ENCODE data around the gene ZYX.

Gene ZYX

GRCh38 chr7:143380646-143381426 lies at the start of gene ZYX:
ZYX (plus strand) TSS chr7:143381345; CDS start chr7:143381572, 227 bp downstream.
- peak within 1 kb of the TSS; percentile 89 for H3K4me3 ChIP-seq (ENCODE audit: low read length)
- DNase-seq (ENCODE audit: low read depth), result peak; percentile 95
- TF ChIP-seq, protein P1, sequence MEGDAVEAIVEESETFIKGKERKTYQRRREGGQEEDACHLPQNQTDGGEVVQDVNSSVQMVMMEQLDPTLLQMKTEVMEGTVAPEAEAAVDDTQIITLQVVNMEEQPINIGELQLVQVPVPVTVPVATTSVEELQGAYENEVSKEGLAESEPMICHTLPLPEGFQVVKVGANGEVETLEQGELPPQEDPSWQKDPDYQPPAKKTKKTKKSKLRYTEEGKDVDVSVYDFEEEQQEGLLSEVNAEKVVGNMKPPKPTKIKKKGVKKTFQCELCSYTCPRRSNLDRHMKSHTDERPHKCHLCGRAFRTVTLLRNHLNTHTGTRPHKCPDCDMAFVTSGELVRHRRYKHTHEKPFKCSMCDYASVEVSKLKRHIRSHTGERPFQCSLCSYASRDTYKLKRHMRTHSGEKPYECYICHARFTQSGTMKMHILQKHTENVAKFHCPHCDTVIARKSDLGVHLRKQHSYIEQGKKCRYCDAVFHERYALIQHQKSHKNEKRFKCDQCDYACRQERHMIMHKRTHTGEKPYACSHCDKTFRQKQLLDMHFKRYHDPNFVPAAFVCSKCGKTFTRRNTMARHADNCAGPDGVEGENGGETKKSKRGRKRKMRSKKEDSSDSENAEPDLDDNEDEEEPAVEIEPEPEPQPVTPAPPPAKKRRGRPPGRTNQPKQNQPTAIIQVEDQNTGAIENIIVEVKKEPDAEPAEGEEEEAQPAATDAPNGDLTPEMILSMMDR (conservative IDR thresholded peaks at IDR 0.05; ENCODE audit: low read length), result no peak

GRCh38 chr7:143334244-143334643 lies 46.9 kb upstream of the ZYX start:
- TF ChIP-seq, protein P1 (conservative IDR thresholded peaks at IDR 0.05; ENCODE audit: low read length), result no peak
- H3K4me3 ChIP-seq (ENCODE audit: low read length), result no peak overlapping the region
- DNase-seq (ENCODE audit: low read depth), result no peak

DNA sequence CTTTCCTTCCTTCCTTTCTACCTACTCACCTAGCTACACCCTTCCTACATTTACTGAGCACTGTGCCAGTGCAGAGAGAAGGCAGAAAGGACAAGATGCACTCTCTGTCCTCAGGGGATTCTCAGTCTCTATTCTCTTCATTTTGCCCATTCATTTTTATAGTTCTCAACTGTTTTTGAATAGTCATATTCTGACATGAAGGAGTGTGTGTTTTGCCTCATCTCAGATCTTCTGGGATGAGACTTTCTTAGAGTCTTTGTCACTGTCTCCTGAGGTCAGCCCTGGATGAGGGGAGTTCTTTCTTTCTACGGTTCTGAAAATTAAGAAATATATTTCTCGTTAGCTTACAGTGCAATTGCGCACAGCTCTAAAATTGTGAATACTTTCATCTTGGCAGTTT lies 43.9 kb upstream of the ZYX start:
- DNase-seq (ENCODE audit: low read depth), result no peak
- no peak overlapping the region for H3K4me3 ChIP-seq (ENCODE audit: low read length)
- TF ChIP-seq, protein P1 (conservative IDR thresholded peaks at IDR 0.05; ENCODE audit: low read length), result no peak

GRCh38 chr7:143341842-143342241 lies 39.3 kb upstream of the ZYX start:
- DNase-seq (ENCODE audit: low read depth), result no peak
- TF ChIP-seq, protein P1 (conservative IDR thresholded peaks at IDR 0.05; ENCODE audit: low read length), result no peak
- H3K4me3 ChIP-seq (ENCODE audit: low read length), result no peak overlapping the region

DNA sequence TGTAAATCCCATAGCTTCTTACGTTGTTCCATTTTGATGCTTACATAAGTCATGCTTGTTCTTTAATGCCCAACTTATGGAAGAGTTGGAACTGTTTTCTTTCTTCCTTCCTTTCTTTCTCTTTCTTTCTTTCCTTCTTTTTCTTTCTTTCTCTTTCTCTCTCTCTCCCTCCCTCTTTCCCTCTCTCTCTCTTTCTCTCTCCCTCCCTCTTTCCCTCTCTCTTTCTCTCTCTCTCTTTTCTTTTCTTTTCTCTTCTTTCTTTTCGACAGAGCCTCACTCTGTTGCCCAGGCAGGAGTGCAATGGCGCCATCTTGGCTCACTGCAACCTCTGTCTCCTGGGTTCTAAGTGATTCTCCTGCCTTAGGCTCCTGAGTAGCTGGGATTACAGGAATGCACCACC lies 37.5 kb upstream of the ZYX start:
- no peak overlapping the region for H3K4me3 ChIP-seq (ENCODE audit: low read length)
- TF ChIP-seq, protein P1 (conservative IDR thresholded peaks at IDR 0.05; ENCODE audit: low read length), result no peak
- no peak for DNase-seq (ENCODE audit: low read depth)

DNA sequence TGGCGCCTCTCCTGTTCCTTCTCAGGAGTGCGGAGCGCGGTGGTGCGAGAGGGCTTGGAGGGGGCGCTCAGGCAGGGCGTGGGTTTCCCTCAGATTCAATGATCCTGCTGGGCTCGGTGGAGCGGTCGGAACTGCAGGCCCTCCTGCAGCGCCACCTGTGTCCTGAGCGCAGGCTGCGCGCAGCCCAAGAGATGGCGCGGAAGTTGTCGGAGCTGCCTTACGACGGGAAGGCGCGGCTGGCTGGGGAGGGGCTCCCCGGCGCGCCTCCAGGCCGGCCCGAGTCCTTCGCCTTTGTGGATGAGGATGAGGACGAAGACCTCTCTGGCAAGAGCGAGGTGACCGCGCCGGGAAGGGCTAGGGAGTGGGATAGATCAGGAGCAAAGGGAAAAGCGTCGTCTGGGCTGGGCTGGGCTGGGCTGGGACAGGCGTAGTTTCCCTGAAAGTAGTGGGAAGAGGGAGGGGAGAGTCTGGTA lies 35.7 kb upstream of the ZYX start:
- no peak for DNase-seq (ENCODE audit: low read depth)
- H3K4me3 ChIP-seq (ENCODE audit: low read length), result no peak overlapping the region
- TF ChIP-seq, protein P1 (conservative IDR thresholded peaks at IDR 0.05; ENCODE audit: low read length), result peak; percentile 28; the same call in 1 of the 2 replicates

DNA sequence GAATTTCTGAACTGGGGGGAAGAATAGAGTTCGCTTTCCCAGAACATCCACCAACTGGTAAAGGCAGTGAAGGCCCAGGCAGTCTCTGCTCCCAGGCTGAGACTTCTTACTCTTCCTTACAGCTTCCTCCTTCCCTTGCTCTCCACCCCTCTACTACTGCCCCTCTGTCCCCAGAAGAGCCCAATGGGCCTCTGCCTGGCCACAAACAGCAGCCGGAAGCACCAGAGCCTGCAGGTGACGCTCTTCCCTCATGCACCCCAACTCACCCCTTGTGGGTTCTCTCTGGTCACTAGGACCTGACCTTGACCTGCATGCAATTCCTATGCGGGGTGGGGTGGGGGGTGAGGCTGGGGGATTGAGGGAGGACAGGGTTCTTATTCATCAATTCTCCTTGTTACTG lies 35.1 kb upstream of the ZYX start:
- no peak overlapping the region for H3K4me3 ChIP-seq (ENCODE audit: low read length)
- DNase-seq (ENCODE audit: low read depth), result no peak
- TF ChIP-seq, protein P1 (conservative IDR thresholded peaks at IDR 0.05; ENCODE audit: low read length), result no peak
